Measurements from ENCODE around the gene LGMN. TPM values are rescaled to one million over a fixed set of nuclear protein-coding genes. Genes with fewer than 3 reads are reported as not detected.

The LGMN gene
- total RNA-seq, 1 donor from 2014 or later: 100 TPM

DNA sequence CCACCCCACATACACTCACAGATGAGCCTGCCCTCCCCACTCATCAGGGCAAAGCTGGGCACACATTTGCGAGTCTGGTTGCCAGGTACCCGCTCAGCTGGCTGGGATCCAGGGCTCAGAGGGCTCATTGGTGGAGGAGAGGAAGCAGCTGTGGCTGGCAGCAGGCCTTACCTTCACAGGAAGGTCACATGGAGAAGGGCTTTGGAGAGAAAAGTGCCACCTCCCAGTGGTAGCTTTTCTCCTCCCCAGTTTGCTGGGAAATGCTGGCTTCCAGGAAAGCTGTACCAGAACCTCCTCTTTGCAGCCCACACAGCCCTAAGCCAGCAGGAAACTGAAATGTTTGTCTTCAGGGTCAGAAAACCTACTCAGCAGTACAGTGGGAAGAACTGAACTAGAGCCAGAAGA lies 55.6 kb downstream of the LGMN start:
- H3K9me3 ChIP-seq (replicated peaks): no peaks in the 10 kb centered on the region
- DNase-seq: peak; percentile 89
- peak; percentile 9 for TF ChIP-seq CTCF (IDR thresholded peaks at IDR 0.05; ENCODE audit: borderline replicate concordance)
- H3K4me1 ChIP-seq: peaks cover 28% of the 10 kb centered on the region
- no peaks in the 10 kb centered on the region for H3K36me3 ChIP-seq
- intact Hi-C loops (cut with micrococcal nuclease): no loop called here
- H3K27me3 ChIP-seq (ENCODE audit: low read depth): no peaks in the 10 kb centered on the region
- H3K27ac ChIP-seq (replicated peaks): peak overlapping the region; percentile 66
- H3K4me3 ChIP-seq: no peak overlapping the region

DNA sequence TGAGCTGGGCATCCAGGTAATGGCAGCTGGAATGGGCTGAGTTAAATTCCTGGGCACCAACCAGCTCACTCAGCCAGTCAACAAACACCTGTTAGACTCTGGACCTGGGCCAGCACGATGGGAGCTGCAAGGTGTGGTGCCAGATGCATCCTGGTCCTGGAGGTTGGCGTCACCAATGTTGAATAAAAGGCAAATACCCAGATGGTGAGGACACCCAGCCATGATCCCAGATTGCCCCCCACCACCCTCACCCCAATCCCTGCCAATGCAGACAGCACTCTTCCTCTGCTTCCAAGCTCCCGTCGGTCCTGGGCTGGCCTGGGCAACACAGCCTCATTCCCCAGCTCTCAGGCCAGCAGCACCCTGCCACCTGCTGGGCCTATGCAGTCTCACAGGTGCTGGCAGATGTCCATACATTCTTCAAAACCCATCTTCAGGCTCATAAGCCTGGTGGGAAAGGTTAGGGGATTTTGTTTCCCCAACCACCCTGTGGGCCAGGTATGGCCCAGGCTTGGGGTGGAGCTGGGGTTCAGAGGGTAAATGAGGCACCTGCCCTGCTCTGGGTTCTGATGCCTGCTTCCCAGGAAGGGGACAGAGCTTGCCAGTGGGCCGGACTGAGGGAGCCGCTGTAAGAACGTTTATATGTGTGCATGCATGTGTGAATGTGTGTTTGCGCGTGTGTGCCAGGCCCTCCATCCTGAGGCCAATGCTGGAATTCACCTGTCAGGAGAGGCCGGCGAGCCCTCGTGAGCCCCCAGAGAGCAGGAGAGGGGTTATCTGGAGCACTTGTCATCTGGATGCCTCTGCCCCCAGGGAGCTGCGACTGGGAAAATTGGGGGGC lies 58.0 kb downstream of the LGMN start:
- Histone ChIP-seq H3K4me1 (peaks cover 42% of the 10 kb centered on the region), H3K9me3 (replicated peaks) (no peaks in the 10 kb centered on the region), H3K4me3 (no peak overlapping the region), H3K27ac (replicated peaks) (no peak overlapping the region), H3K36me3 (peaks cover 6% of the 10 kb centered on the region), H3K27me3 (ENCODE audit: low read depth) (no peaks in the 10 kb centered on the region)
- TF ChIP-seq CTCF (IDR thresholded peaks at IDR 0.05; ENCODE audit: borderline replicate concordance): peak; percentile 65
- no peak for DNase-seq
- intact Hi-C loops (cut with micrococcal nuclease): no loop called here

DNA sequence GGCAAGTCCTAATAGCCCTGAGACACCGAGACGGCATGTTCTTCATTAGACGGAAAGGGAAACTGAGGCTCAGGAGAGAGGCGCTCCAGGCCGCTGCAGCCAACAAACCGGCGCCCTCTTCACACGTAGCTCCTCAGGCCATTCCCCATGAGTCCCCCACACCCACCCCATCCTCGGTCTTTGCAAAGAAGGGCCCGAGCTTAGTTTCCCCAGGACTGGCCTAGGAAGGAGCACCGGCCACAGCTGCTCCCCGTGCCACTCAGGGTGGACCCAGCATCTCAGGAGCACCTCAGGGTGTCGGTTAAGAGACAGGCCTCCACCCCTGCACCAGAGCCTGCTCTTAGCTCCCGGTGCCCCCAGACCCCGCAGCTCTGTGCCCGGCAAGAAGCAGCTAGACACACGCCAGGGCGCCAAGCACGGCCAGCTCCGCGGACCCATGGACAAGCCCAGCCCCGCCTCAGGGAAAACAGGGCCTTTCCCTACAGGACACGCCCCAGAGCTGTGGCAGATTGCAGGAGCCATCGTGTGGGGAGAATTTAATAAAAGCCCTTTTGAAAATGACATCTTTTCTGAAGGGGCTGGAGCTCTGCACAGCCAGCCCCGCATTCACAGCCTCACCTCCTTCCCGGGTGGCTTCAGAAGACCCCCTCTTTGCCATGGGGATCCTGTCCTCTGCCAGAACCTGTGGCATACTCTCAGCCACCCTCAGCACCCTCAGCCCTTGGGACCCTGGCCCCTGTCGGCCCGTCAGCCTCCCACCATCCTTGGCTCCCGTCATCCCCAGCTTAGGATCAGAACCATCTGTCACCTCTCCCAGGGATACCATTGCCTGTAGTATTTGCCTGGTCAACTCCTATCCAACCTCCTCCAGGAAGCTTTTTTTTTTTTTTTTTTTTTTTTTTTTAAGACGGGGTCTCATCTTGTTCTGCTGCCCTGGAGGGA lies 59.7 kb downstream of the LGMN start:
- intact Hi-C loops (cut with micrococcal nuclease): loop anchor here (10.0 kb wide), 1 partner anchor 554 kb away; no protein-coding TSS in a partner anchor
- no peak for TF ChIP-seq CTCF (IDR thresholded peaks at IDR 0.05; ENCODE audit: borderline replicate concordance)
- H3K4me1 ChIP-seq: peaks cover 37% of the 10 kb centered on the region
- H3K27me3 ChIP-seq (ENCODE audit: low read depth): no peaks in the 10 kb centered on the region
- H3K9me3 ChIP-seq (replicated peaks): no peaks in the 10 kb centered on the region
- DNase-seq: no peak
- H3K27ac ChIP-seq (replicated peaks): no peak overlapping the region
- peak overlapping the region; percentile 67 for H3K4me3 ChIP-seq
- H3K36me3 ChIP-seq: peaks cover 13% of the 10 kb centered on the region

DNA sequence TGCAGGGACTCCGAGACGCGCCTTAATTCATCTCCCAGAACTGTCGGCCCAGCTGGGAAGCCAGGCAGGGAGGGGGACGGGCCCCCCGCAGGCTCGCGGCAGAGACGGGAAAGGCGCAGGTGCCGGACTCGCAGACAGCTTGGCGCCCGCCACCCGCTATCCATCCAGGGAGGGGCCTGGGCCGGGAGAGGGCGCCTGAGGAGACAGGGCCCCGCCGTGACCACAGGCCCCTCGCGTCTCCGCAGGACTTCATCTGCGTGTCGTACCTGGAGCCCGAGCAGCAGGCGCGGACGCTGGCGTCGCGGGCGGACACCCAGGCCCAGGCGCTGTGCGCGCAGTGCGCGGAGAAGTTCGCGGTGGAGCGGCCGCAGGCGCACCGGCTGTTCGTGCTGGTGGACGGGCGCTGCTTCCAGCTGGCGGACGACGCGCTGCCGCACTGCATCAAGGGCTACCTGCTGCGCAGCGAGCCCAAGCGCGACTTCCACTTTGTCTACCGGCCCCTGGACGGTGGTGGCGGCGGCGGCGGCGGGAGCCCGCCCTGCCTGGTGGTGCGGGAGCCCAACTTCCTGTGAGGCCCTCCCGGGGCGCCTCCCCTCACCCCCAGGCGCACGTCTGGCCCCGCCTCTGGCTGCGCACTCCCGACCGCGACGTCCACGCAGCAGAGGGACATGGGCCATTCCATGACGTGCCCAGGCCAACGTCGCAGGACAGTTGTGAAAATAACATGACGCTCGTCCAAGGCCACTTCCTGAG lies 60.6 kb downstream of the LGMN start:
- peak overlapping the region; percentile 67 for H3K4me3 ChIP-seq
- no peaks in the 10 kb centered on the region for H3K9me3 ChIP-seq (replicated peaks)
- no peaks in the 10 kb centered on the region for H3K27me3 ChIP-seq (ENCODE audit: low read depth)
- intact Hi-C loops (cut with micrococcal nuclease): loop anchor here (10.0 kb wide), 1 partner anchor 553 kb away; no protein-coding TSS in a partner anchor
- peaks cover 13% of the 10 kb centered on the region for H3K36me3 ChIP-seq
- H3K27ac ChIP-seq (replicated peaks): peak overlapping the region; percentile 46
- peaks cover 28% of the 10 kb centered on the region for H3K4me1 ChIP-seq
- no peak for TF ChIP-seq CTCF (IDR thresholded peaks at IDR 0.05; ENCODE audit: borderline replicate concordance)
- no peak for DNase-seq

Measured in left ventricle myocardium inferior (tissue), 1 donor.